OCI-LY7 (cell line): Measurements from ENCODE around the gene ZNFX1. TPM values are rescaled to one million over a fixed set of nuclear protein-coding genes. Genes with fewer than 3 reads are reported as not detected.
"Not testable (repeated sequence)": the region's sequence is repeated elsewhere in the genome, so short reads cannot be mapped to it uniquely, and the experiment has no call there.

ENCODE experiments used
- BruUV-seq: library from RNA; stranded (reverse); fragments of 400-500 nt; replicated peaks from 2 replicates; lab custom pipeline; 2021; lab: Mats Ljungman, UMichigan
- CTCF ChIA-PET: fragments of 300-600 bp; sonication (Branson Sonifier 250); formaldehyde crosslinking; loops from one replicate; lab custom pipeline; 2022; ENCODE audit warnings: antibody characterized with exemption; ENCODE audit not compliant: unreplicated experiment; lab: Charles Lee
- POLR2A ChIA-PET: fragments of 300-600 bp; sonication (Branson Sonifier 250); formaldehyde crosslinking; loops from one replicate; lab custom pipeline; 2022; ENCODE audit warnings: antibody characterized with exemption; lab: Charles Lee
- DNase-seq: peaks from one replicate; pipeline ENCODE4 v3.0.0-alpha.2; 2015; ENCODE audit warnings: low spot score
- H2AFZ ChIP-seq: fragments of 200-600 bp; sonication (generic), shearing (Covaris generic); 2 replicates; pipeline ENCODE4 v1.6.1; 2014; ENCODE audit warnings: mild to moderate bottlenecking, antibody characterized with exemption, low read length, moderate library complexity
- H3K27ac ChIP-seq: fragments of 200-600 bp; sonication (generic); 2 replicates; pipeline ENCODE4 v1.5.1; 2014; ENCODE audit warnings: mixed run types, low read depth, mild to moderate bottlenecking, moderate library complexity, low read length, inconsistent platforms; ENCODE audit not compliant: poor library complexity, severe bottlenecking
- H3K36me3 ChIP-seq: fragments of 200-600 bp; sonication (generic); 2 replicates; pipeline ENCODE4 v1.6.1; 2014; ENCODE audit warnings: mild to moderate bottlenecking, antibody characterized with exemption, low read length, moderate library complexity, mixed read lengths; ENCODE audit not compliant: insufficient read depth
- H3K4me1 ChIP-seq: fragments of 200-600 bp; sonication (generic); 2 replicates; pipeline ENCODE4 v1.5.1; 2014; ENCODE audit warnings: mild to moderate bottlenecking, low read length; ENCODE audit not compliant: insufficient read depth, poor library complexity, severe bottlenecking
- H3K4me2 ChIP-seq: fragments of 200-600 bp; sonication (generic); 2 replicates; pipeline ENCODE4 v1.6.1; 2014; ENCODE audit warnings: mild to moderate bottlenecking, low read length
- H3K4me3 ChIP-seq: fragments of 200-600 bp; sonication (generic); 2 replicates; pipeline ENCODE4 v1.5.1; 2014; ENCODE audit warnings: mild to moderate bottlenecking, low read depth, low read length; ENCODE audit not compliant: poor library complexity, severe bottlenecking
- H3K79me2 ChIP-seq: fragments of 200-600 bp; sonication (generic); 2 replicates; pipeline ENCODE4 v1.6.1; 2016; ENCODE audit warnings: low read depth, mild to moderate bottlenecking, low read length, moderate library complexity, mixed read lengths; ENCODE audit not compliant: insufficient read depth
- H3K9me2 ChIP-seq: fragments of 200-600 bp; sonication (generic); 2 replicates; pipeline ENCODE4 v1.6.1; 2016; ENCODE audit warnings: mild to moderate bottlenecking, low read length, mixed read lengths; ENCODE audit not compliant: insufficient read depth
- H3K9me3 ChIP-seq: fragments of 200-600 bp; sonication (generic); 2 replicates; pipeline ENCODE4 v1.6.1; 2014; ENCODE audit warnings: mild to moderate bottlenecking, mixed run types, low read length, mixed read lengths
- H4K20me1 ChIP-seq: fragments of 200-600 bp; sonication (generic); 2 replicates; pipeline ENCODE4 v1.6.1; 2014; ENCODE audit warnings: mild to moderate bottlenecking, antibody characterized with exemption, low read length, moderate library complexity, mixed read lengths; ENCODE audit not compliant: insufficient read depth
- CTCF ChIP-seq: fragments of 200-600 bp; sonication (generic); conservative IDR thresholded peaks from 2 replicates; pipeline ENCODE4 v1.5.1; 2014; ENCODE audit warnings: mild to moderate bottlenecking, antibody characterized with exemption, low read length, moderate library complexity, mixed read lengths
- EZH2phosphoT487 ChIP-seq: fragments of 200-600 bp; sonication (generic); IDR thresholded peaks from 2 replicates; pipeline ENCODE4 v1.6.1; 2018; ENCODE audit warnings: low read depth, borderline replicate concordance, mild to moderate bottlenecking, mixed run types, antibody characterized with exemption, low read length, moderate library complexity, mixed read lengths
- intact Hi-C: fragments of 100-400 bp; cut with micrococcal nuclease; formaldehyde crosslinking; loops from one replicate; pipeline ENCODE4 v1.10.0; 2022; ENCODE audit not compliant: unreplicated experiment
- total RNA-seq, 2 experiments: library from RNA; depleted of rRNA in 1 of 2; stranded (reverse); fragments of >200 nt in 1 of 2; shearing (Covaris generic) in 1 of 2; gene quantifications; 2 replicates each; pipeline ENCODE4 v1.2.3, GENCODE V29; 2014 to 2022

The ZNFX1 gene
- total RNA-seq, 2 experiments from 2014 or later, result 15.1 to 17.6 TPM

DNA sequence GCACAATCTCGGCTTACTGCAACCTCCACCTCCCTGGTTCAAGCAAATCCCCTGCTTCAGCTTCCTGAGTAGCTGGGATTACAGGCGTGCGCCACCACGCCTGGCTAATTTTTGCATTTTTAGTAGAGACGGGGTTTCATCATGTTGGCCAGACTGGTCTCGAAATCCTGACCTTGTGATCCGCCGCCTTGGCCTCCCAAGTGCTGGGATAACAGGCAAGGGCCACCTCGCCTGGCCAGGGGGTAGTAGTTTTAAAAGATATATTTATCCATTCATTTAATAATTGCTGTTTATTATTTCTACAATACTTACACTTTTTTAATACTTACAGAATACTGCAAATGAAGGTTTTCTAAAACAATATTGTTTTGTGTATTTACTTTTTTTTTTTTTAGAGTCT, 74.1 kb downstream of the ZNFX1 start:
- CTCF ChIA-PET, result no interaction called here
- no peaks in the 10 kb centered on the region for H3K9me2 ChIP-seq
- H3K4me2 ChIP-seq, result no peak overlapping the region
- no peaks in the 10 kb centered on the region for H3K4me1 ChIP-seq
- no peaks in the 10 kb centered on the region for H3K79me2 ChIP-seq
- H4K20me1 ChIP-seq, result no peaks in the 10 kb centered on the region
- no peaks in the 10 kb centered on the region for H3K36me3 ChIP-seq
- H3K9me3 ChIP-seq, result no peaks in the 10 kb centered on the region
- TF ChIP-seq EZH2phosphoT487, result no peak
- TF ChIP-seq CTCF, result no peak
- intact Hi-C loops, result no loop called here
- H3K27ac ChIP-seq, result no peak overlapping the region
- H2AFZ ChIP-seq, result no peak overlapping the region
- POLR2A ChIA-PET, result no interaction called here
- BruUV-seq, result no TSS peak
- no peak overlapping the region for H3K4me3 ChIP-seq
- DNase-seq, result no peak

- Histone ChIP-seq H3K79me2 (no peaks in the 10 kb centered on the region), H3K27ac (no peak overlapping the region), H3K9me3 (no peaks in the 10 kb centered on the region), H3K36me3 (no peaks in the 10 kb centered on the region), H2AFZ (no peak overlapping the region), H3K4me1 (no peaks in the 10 kb centered on the region), H3K4me2 (no peak overlapping the region), H3K4me3 (no peak overlapping the region), H4K20me1 (no peaks in the 10 kb centered on the region), H3K9me2 (no peaks in the 10 kb centered on the region)
- DNase-seq, result no peak
- POLR2A ChIA-PET, result interaction anchor here (1.2 kb wide), 1 partner anchor 12 kb away, joined by 3 read pairs; no protein-coding TSS in a partner anchor
- no TSS peak for BruUV-seq
- intact Hi-C loops, result no loop called here
- TF ChIP-seq CTCF, result no peak
- TF ChIP-seq EZH2phosphoT487, result no peak
- CTCF ChIA-PET, result no interaction called here
Measured at GRCh38 chr20:49203011-49203410, 74.8 kb downstream of the ZNFX1 start.

- H3K4me1 ChIP-seq, result no peaks in the 10 kb centered on the region
- intact Hi-C loops, result no loop called here
- no peak overlapping the region for H2AFZ ChIP-seq
- ChIA-PET POLR2A (no interaction called here), CTCF (no interaction called here)
- H3K27ac ChIP-seq, result no peak overlapping the region
- no peak overlapping the region for H3K4me3 ChIP-seq
- no peak for TF ChIP-seq EZH2phosphoT487
- TF ChIP-seq CTCF, result no peak
- no peaks in the 10 kb centered on the region for H4K20me1 ChIP-seq
- H3K9me3 ChIP-seq, result no peaks in the 10 kb centered on the region
- no peaks in the 10 kb centered on the region for H3K79me2 ChIP-seq
- no peak for DNase-seq
- BruUV-seq, result no TSS peak
- no peaks in the 10 kb centered on the region for H3K36me3 ChIP-seq
- no peak overlapping the region for H3K4me2 ChIP-seq
- no peaks in the 10 kb centered on the region for H3K9me2 ChIP-seq
Measured at GRCh38 chr20:49199729-49200293, 78.0 kb downstream of the ZNFX1 start.

DNA sequence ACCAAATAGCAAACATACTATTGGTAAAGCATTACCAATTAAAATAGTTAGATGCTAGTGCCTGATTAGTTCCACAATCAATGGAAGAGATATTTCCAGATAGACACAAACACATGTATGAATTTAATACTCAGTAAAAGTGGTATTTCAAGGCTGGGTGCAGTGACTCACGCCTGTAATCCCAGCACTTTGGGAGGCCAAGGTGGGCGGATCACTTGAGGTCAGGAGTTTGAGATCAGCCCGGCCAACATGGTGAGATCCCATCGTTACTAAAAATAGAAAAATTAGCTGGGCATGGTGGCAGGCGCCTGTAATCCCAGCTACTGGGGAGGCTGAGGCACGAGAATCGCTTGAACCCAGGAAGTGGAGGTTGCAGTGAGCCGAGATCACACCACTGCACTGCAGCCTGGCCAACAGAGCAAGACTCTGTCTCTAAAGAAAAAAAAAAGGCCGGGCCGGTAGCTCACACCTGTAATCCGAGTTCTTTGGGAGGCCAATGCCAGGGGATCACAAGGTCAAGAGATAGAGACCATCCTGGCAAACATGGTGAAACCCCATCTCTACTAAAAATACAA, 84.8 kb downstream of the ZNFX1 start:
- H2AFZ ChIP-seq, H3K27ac ChIP-seq, DNase-seq, H3K4me2 ChIP-seq, H3K9me3 ChIP-seq, BruUV-seq, H3K4me3 ChIP-seq, H3K79me2 ChIP-seq, intact Hi-C loops, POLR2A ChIA-PET, H4K20me1 ChIP-seq, H3K9me2 ChIP-seq, H3K4me1 ChIP-seq, H3K36me3 ChIP-seq, CTCF ChIA-PET: not testable (repeated sequence)
